Glomerular visceral epithelial cell (primary cell): Measurements from ENCODE around the gene RIC8A.
"Not testable (repeated sequence)": the region's sequence is repeated elsewhere in the genome, so short reads cannot be mapped to it uniquely, and the experiment has no call there.

ENCODE experiments used
- DNase-seq: peaks from one replicate; pipeline ENCODE4 v3.0.0-alpha.2; 2016; ENCODE audit errors: extremely low spot score

RIC8A gene

GRCh38 chr11:207208-207862 lies at the start of gene RIC8A, which contains the start of gene BET1L:
RIC8A (plus strand) TSS chr11:207708; CDS start chr11:208855, 1,147 bp downstream.
BET1L (minus strand) TSS chr11:207399; CDS start chr11:207321, 78 bp downstream.
- peak; percentile 96 for DNase-seq

- DNase-seq, result not testable (repeated sequence)
Observed at GRCh38 chr11:180242-180641, 27.3 kb upstream of the RIC8A start.

DNA sequence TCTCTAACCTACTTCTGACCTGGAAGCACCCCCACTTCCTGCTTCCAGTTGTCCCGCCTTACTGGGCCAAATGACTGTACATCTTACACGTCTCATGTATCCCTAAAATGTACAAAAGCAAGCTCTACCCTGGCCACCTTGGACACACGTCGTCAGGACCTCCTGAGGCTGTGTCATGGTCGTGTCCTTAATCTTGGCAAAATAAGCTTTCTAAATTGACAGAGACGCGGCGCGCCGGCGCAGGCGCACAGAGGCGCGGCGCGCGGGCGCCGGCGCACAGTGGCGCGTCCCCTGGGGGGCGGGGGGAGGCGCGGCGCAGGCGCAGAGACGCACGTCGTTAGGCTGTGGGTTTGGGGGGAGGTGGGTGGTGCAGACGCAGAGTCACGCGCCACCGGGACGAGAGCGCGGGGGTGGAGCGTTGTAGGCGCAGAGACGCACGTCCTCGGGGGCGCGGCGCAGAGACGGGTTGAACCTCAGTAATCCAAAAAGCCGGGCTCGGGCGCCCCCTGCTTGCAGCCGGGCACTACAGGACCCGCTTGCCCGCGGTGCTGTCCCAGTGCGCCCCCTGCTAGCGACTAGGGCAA lies 18.2 kb upstream of the RIC8A start:
- DNase-seq, result not testable (repeated sequence)

DNA sequence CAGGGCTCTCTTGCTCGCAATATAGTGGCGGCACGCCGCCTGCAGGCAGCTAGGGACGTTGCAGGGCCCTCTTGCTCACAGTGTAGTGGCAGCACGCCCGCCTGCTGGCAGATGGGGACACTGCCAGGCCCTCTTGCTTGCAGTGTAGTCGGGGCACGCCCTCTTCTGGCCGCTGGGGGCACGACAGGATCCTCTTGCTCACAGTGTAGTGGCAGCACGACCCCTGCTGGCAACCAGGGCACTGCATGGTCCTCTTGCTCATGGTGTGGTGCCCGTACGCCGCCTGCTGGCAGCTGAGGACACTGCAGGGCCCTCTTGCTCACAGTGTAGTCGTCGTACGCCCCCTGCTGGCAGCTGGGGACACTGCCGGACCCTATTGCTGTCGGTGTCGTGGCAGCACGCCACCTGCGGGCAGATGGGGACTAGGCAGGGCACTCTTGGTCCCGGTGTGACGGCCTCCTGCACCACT lies 17.6 kb upstream of the RIC8A start:
- not testable (repeated sequence) for DNase-seq

DNA sequence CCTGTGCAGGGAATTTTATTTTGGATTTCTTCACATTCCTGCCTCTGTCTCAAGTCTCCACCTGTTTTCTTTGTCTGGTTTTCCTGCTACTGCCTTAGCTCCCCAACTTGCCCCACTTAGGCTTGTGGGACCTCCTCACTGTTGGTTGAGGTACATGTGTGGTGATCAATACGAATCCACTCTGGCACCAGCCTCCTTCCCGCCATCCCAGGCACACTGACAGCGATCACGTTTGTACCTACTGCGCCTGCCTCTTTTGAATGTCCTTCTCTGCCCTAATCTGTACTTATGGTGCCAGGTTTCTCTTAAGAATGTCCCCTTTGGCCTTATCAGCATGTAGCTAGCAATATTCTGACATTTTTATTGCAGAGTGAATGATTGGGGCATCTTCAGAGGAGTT lies 17.0 kb upstream of the RIC8A start:
- DNase-seq, result not testable (repeated sequence)

GRCh38 chr11:191490-192478 lies 15.7 kb upstream of the RIC8A start:
- not testable (repeated sequence) for DNase-seq

GRCh38 chr11:192674-193128 lies 14.8 kb upstream of the RIC8A start, which contains the start of gene SCGB1C1:
SCGB1C1 (plus strand) TSS chr11:193078; CDS start chr11:193100, 22 bp downstream.
- DNase-seq, result not testable (repeated sequence)

DNA sequence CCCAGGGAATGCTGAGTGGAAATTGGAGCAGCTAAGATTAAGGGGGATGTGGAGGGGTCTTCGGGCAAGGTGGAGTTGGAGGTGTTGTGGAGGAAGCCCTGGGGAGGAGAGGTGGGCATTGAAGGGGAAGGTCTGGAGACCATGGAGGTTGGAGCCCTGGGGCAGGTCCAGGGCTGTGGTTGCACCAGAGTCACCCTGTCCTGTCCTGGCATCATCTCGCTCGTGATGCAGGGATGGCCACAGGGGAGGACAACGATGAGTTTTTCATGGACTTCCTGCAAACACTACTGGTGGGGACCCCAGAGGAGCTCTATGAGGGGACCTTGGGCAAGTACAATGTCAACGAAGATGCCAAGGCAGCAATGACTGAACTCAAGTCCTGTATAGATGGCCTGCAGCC lies 14.0 kb upstream of the RIC8A start:
- DNase-seq, result not testable (repeated sequence)

DNA sequence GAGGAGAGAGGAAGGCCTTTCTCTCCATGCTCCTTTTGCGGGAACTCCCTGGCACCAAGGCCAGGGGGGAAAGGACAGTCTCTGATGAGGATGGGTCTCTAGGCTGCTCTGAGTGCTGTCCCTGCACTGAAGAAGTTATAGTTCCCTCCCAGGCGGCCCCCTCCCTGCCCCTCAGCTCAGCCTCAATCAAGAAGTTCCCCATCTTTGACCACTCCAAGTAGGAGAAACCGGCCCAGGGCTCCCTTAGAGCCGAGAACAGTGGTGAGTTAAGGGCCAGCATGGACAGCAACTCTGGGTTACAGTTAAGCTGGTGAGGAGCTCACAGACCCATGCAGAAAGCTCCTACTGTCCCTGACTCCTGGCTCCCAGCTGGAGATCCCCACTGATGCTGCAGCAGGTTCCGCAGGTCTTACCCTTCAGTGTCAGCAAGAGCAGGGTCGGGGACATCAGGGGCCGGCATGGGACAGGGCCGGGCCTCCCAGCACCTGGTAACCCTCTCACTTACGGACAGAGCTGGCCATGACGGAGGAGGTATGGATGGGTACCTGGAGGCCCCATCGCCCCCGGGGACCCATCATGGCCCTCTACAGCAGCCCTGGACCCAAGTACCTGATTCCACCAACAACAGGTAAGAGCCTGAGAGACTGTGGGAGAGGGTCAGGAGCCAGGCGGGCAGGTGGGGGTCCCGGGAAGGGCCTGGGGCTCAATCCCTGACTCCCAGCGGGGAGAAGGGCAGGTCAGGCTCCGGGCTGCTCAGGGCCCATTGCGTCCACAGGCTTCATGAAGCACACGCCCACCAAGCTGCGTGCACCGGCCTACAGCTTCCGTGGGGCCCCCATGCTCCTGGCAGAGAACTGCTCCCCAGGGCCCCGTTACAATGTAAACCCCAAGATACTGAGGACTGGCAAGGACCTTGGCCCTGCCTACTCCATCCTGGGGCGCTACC lies 10.4 kb upstream of the RIC8A start:
- no peak for DNase-seq

DNA sequence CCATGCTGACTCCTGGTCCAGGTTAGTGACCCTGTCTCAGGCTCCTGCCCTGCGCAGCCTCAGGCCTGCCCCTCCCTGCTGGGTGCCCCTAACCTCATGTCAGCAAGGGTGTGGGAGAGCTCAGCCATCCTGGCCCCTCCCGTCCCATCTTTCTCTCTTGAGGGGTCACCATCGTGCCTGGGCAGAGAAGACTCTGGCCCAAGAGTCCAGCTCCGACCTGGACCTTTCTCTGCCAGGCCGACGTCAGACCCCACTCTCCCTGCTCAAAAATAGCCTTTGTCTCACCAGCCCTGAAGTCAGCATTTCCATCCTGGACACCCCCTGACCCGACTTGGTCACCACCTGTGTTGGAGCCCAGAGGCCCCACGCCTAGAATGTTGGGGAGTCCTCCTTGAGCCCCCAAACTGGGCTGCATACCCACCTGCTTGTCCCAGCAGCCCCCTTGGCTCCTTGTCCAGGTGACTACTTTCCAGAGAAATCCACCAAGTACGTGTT lies 9.7 kb upstream of the RIC8A start:
- no peak for DNase-seq

DNA sequence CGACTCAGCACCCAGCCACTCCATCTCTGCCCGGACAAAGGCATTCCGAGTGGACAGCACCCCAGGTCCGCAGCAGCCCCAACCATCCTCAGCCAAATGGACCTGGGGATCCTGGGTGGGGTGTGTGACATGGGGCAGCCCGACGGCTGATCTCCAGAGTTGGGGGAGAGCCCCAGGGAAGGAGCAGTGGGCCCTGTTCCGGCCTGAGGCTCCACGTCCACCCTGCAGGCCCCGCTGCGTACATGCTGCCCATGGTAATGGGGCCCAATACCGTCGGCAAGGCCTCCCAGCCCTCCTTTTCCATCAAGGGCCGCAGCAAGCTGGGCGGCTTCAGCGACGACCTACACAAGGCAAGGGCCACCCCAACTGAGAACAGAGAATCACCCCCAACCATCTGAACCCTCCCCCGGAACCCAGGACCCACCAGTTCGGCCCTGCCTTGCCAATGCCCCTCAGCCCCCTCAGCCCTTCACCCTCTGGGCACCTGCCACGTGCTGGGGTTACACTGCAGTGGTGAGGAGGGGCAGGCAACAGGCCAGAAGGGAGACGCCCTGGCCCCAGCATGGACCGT lies 9.2 kb upstream of the RIC8A start:
- DNase-seq, result no peak

- DNase-seq, result no peak
Observed at GRCh38 chr11:199004-199581, 8.4 kb upstream of the RIC8A start.

DNA sequence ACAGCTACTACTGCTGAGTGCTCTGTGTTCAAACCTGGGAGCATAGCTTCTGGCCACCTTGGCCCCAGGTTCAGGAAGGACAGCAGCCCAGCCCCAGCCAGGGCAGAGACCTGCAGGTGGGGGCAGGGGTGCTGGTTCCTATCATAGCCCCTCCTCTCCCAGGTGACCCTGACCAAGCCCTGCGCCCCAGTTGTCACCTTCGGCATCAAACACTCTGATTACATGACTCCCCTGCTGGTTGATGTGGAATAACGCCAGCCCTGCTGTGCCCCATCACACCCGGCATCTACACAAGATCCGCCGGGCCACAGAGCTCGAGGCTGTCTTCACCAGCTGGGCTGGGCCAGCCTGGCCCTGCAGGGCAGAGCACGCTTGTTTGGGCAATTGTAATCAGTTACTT lies 7.7 kb upstream of the RIC8A start:
- no peak for DNase-seq

DNA sequence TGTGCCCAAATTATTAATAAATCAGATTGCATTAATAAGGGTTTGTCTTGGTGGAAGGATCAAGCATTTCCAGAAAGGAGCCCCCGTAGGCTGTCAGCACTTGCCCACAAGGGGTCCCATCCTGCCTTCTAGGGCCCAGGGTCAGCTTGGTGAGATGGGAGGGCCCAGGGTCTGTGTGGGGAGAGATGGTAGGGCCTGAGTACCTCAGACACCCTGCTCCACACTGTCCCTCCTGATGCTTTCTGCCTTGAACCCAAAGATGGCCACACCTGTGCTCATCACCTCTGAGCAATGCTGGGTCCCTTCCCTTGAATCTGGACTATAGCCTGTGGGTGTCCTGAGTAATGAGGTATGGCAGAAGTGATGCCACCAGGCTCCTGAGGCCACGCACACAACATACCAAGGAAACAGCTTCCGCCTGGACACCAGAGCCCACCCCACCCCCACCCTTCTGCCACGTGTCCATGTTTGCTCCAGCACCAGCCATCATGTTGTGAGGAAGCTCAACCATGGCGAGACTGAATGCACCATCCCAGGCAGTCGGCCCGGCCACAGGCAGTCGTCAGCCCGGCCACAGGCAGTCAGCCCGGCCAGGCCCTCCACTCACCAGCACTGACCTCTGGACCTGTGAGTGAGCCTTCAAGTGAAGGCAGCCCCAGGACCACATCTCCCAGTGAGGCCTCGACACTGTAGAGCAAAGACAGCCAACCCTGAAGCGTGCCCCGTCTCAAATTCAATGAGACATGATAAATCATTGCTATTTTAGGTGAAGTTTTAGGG lies 7.1 kb upstream of the RIC8A start:
- DNase-seq, result no peak

GRCh38 chr11:201966-202365 lies 5.5 kb upstream of the RIC8A start:
- no peak for DNase-seq

DNA sequence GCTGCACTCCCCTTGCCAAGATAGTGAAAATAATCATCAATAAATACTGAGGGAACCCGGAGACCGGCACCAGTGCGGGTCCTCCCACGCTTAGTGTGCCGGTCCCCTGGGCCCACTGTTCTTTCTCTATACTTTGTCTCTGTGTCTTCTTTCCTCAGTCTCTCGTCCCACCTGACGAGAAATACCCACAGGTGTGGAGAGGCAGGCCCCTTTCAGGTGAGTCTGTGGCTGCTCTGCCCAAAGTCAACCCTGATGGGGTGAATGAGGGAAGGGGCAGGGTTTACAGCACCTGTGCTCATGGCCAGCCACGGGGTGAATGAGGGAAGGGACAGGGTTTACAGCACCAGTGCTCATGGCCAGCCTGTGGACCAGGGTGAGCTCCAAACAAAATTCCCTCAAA lies 5.0 kb upstream of the RIC8A start:
- no peak for DNase-seq

DNA sequence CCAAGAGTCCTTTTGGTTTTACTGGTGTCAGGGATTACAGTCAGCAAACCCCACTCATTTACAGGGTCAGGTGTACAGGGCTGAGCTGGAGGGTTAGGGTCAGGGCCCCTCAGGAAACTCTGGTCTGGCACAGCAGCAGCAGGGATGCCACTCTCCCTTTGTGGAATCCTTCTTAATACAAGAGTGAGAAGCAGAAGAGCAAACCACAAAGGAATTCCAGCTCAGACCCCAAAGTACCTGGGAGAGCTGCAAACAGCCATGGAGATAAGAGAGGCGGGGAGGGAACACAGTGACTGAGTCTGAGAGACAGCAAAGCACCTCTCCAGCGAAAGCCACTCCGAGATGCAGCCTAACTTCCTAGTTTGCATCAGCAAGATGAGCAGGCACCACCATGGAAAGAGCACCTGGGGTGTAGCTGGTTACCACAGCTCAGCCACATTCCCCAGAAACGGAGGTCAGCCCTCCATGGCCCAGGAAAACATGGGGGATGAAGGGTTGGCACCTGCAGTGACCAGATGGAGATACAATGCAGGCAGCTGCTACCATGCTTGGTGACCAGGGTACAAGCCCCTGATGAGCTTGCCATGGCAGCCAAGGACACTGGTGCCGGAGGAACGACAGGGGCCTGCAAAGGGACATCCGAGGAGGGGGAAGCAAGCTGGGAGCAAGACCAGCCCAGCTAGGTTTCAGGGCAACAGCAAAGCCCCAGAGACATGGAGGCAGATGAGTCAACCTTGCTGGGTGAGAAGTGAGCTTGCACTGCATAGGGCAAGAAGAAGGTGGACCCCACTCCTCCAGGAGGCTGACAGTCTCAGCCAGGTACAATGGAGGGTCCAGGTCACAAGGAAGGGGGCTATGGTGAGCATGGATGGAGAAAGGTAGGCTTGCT lies 4.2 kb upstream of the RIC8A start:
- no peak for DNase-seq

DNA sequence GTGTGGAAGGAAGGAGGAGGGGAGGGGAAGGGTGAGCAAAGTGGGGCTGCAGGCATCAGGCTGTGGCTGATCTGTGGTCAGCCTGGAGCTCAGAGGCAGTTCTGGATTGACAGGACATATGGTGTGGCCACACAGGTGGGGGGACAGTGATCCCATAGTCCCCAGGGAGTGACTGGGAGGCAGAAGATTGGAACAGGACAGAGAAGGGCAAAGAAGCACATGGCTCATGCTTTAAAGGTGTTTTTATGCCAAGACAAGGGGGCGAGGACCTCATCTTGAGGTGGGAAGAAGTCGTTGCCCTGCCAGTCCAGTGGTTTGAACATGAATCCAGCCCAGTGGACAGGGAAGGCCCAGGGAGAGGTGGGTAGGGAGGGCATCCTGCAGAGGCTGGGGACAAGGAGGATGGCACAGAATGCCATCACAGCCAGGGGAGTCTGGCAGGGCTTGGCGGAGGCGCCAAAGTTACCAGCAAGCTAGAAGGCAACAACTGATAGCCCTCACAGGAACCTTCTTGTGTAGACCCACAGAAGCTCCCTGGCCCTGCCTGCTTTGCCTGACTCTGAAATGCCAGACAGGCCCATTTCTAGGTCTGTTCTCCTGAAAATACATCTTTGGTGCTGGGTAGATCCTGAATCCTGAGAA lies 3.4 kb upstream of the RIC8A start:
- no peak for DNase-seq
